Skin epidermis (tissue), 12 donors: Measurements from ENCODE around the gene EVA1C.
"Not testable (repeated sequence)": the region's sequence is repeated elsewhere in the genome, so short reads cannot be mapped to it uniquely, and the experiment has no call there.

ENCODE experiments used
- H3K27ac ChIP-seq, 21 experiments: fragments of 200-600 bp; sonication (generic) in 11 of 21; one replicate each; pipeline ENCODE4 v1.5.0; 2020; ENCODE audit warnings: mild to moderate bottlenecking in 3 of 21, inconsistent platforms in 2 of 21, moderate library complexity in 2 of 21
- H3K4me3 ChIP-seq, 7 experiments: fragments of 200-600 bp; sonication (generic) in 2 of 7; one replicate each; pipeline ENCODE4 v1.5.0; 2020; ENCODE audit warnings: inconsistent platforms in 2 of 7, mild to moderate bottlenecking in 2 of 7, moderate library complexity in 1 of 7

Gene EVA1C

DNA sequence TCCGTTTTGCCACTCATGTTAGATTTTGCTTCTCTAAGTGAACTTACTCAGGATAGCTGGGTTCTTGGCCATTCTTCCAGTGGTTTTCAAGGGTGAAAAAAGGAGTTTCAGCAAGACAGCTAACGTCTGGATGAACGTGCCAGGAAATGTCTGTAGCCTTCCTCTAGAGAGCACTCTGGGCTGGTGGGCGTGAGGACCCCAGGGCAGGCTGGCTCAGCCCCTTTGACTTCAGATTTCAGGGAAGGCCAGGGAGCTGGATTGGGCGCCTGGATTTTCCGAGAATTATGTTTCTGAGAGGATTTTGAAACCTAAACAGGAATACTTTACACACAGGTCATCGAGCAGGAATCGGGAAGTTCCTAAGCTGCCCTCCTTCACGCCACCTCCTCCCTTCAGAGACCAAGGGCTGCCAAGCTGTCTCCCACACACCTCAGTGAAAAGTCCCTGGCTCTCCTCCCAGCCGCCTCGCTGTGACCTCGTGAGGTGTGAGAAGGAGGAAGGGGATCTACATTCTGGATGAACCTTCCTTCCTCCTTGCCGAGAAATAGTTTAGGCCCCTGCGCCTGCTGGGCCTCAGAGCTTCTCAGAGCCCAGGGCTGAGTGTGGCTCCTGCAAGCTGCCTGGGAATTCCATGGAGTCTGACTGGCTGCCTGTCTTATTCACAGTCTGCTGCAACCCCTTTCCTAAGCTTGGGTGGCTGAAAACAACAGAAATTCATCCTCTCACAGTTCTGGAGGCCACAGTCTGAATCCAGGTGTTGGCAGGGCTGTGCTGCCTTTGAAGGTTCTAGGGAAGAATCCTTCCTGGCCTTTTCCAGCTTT, 38.6 kb downstream of the EVA1C start:
- H3K4me3 ChIP-seq = not testable (repeated sequence)
- H3K27ac ChIP-seq = peak overlapping the region in 14 of 21 experiments; percentile 18 to 83 (median 76)

DNA sequence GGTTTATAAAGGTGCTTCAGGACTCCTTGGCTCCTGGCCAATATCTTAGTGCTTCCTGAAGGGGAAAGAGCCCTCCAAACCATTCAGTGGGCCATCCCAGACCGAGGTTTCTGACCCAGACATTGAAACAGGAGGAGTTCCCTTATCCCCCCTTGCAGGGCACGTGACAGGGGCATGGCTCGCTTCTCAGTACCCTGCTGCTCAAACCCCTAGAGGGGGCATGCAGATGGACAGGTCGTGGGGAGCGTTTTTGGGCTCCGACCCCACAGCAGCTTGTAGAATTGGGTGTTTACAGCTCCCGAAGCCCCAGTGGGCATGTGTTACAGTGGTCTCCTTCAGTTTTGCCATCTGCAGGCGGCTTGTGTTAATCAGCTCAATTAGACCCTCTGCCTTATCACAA, 39.7 kb downstream of the EVA1C start:
- peak overlapping the region in 5 of 21 experiments; percentile 76 to 82 (median 81) for H3K27ac ChIP-seq
- H3K4me3 ChIP-seq = not testable (repeated sequence)

DNA sequence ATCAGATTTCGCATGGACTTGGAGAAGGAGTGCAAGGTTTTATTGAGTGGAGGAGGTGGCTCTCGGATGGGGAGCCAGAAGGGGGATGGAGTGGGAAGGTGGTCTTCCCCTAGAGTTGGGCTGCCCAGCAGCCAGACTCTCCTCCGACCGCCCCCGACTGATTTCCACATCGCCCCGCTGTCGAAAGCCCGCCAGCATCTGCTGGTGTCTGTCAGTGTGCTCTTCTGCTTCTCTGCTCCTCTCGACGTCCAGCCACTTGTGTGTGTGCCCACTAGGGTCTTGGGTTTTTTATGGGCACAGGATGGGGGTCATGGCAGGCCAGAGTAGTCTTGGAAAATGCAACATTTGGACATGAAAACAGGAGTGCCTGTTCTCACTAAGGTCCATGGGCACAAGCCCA, 40.1 kb downstream of the EVA1C start:
- no peak overlapping the region for H3K4me3 ChIP-seq

DNA sequence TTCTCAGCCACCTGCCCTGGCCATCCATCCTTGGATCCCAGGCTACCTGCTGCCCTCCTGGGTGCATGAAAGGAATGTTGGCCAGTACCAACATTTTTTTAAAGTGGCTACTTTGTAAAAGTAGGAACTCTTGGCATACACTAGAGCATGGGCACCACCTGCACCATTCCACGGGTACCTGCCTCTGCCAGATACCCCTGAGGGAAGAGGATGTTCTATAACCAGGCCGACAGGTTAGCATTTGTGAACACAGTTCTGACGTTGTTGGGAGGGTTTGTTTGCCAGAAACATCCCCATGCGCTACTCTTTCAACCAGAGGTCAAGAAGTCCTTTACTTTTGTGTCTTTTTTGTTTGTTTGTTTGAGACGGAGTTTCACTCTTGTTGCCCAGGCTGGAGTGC, 43.0 kb downstream of the EVA1C start:
- Histone ChIP-seq H3K27ac (peak overlapping the region in 2 of 21 experiments; percentile 37 to 47), H3K4me3 (no peak overlapping the region)

More for the DNA sequence above, 40.1 kb downstream of the EVA1C start:
- peak overlapping the region in 2 of 21 experiments; percentile 11 to 81 for H3K27ac ChIP-seq

DNA sequence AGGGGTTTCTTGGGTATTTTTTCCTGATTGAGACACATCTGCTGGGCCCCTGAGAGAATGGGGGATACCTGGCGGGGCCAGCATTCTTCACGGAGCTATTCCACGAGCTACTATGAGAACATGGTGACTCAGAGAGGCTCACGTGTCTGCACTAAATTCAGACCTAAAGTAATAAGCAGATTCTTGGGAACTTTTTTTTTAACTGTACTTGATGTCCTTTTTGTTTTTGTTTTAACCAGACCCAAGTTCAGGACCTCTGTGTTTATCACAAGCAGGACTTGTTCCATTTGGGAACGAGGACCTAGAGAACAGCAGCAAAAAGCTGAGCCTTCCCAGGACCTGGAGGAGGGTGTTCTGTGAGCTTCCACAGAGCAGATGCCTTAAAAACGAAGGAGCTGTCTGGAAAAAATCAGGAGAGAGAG, 44.0 kb downstream of the EVA1C start:
- Histone ChIP-seq H3K27ac (peak overlapping the region in 10 of 21 experiments; percentile 26 to 63 (median 42)), H3K4me3 (no peak overlapping the region)

DNA sequence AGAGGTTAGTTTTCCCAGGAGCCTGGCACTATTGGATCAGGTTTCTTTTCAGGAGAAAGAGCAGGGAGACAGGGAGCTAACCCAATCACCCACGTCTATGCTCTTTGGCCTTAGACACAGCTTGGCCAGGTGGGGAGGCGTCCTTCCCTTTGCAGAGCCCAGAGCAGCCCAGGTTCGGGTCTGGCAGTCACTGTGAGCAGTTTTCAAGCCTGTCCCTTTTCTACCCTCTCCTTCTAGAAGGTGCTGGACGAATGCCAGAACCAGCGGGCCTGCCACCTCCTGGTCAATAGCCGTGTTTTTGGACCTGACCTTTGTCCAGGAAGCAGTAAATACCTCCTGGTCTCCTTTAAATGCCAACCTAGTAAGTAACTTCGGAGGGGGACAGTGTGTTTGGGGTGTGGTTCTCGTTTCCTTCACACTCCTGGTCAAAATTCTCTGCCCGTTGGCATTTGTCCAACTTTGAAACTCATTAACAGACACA, 44.9 kb downstream of the EVA1C start:
- Histone ChIP-seq H3K4me3 (no peak overlapping the region), H3K27ac (peak overlapping the region in 9 of 21 experiments; percentile 1 to 63 (median 37))

DNA sequence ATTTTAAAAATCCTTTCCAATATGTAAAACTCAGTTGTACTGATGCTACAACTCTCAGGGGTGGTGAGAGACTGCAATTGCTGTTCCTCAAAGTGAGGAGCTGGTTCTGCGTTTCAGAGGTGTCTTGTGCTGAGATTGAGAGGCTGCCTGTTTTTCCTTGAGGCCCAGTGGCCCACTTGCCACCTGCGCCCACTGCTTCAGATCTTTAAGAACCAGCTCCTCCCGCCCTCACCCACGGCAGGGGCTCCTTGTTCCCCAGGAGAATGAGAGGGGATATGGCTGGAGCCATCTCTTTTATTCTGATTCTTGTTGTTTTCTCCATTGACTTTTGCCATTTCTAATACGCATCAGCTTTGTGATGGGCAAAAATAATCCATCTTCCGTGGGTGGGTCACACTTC, 45.5 kb downstream of the EVA1C start:
- H3K27ac ChIP-seq = peak overlapping the region in 3 of 21 experiments; percentile 1 to 47 (median 29)
- no peak overlapping the region for H3K4me3 ChIP-seq

DNA sequence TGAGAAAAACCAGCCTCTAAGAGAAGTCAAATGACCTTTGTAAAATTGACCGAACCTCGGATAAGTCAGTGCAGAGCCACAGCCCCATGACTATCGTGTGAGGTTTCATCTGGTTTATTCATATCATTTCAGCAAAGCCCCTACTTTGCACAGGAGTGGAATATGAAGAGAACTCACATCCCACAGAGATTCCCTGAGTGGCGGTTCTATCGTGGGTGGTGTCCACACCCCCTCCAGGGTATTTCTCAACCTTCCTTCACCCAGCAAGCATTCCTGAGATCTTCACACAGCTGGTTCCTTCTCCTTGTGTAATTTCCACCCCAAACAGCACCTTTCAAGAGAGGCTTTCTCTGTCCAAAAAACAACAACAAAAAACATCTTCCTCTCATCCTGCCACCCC, 47.5 kb downstream of the EVA1C start:
- no peak overlapping the region for H3K27ac ChIP-seq
- H3K4me3 ChIP-seq = no peak overlapping the region

DNA sequence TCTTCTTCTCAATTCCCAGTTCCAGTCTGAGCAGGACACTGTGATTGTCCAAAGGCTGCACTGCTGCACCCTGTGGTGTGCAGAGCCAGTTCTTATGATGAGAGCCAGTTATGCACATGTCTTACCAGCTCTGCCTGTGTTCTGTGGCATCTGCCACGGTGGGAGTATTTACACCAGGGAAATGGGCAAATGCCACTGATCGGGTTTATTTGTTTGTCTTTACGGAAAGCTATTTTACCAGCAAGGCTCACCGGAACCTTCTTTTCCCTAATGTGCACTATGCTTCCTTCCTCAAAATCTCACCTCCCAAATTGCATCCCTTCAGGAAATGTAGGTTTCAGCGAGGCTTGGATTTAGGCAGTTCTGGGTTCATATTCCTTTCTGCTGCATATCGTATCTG, 49.0 kb downstream of the EVA1C start:
- H3K27ac ChIP-seq = no peak overlapping the region
- H3K4me3 ChIP-seq = no peak overlapping the region

DNA sequence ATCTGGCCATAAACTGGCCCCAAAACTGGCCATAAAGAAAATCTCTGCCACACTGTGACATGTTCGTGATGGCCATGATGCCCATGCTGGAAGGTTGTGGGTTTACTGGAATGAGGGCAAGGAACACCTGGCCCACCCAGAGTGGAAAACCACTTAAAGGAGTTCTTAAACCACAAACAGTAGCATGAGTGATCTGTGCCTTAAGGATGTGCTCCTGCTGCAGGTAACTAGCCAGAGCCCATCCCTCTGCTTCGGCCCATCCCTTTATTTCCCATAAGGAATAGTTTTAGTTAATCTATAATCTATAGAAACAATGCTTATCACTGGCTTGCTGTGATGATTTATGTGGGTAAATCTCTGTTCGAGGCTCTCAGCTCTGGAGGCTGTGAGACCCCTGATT, 50.1 kb downstream of the EVA1C start:
- H3K27ac ChIP-seq, H3K4me3 ChIP-seq: not testable (repeated sequence)

DNA sequence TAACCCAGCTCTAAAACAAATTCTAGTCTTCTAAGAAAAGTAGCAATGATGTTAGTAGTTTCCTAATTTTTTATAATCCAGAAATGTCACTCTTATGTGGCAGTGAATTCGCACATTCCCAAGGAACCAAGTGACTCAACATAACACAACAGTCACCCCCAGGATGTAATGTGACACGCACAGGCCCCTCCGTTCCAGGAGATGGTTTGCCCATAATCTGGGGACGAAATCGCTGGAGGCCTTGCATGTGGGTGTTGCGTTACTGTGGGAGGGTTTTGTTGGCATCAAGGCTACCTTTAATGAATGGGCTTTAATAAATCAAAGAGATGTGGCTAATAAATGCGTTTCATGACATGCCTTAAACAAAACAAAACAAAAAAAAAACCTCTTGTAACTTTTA, 50.9 kb downstream of the EVA1C start:
- Histone ChIP-seq H3K27ac (peak overlapping the region in 6 of 21 experiments; percentile 3 to 56 (median 18)), H3K4me3 (no peak overlapping the region)

DNA sequence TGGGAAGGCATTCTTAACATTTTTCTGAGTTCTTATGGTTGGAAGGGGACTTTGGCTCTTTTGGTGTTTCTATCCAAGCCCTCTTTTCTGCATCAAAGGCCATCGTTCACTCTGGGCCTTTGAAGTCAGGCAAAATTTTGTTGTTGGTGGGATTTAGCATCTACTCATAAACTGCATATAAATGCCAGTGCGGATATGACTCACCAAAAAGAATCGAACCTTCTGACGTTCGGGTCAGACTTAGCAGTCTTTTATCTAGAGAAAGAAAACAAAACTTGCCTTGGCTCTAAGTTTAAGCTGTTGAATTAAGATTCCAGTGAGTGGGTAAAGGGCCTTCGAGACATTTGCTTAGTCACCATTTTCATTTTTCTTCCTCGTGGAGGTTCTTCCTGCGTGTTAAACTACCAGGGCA, 51.4 kb downstream of the EVA1C start:
- Histone ChIP-seq H3K27ac (peak overlapping the region in 11 of 21 experiments; percentile 3 to 63 (median 33)), H3K4me3 (no peak overlapping the region)

DNA sequence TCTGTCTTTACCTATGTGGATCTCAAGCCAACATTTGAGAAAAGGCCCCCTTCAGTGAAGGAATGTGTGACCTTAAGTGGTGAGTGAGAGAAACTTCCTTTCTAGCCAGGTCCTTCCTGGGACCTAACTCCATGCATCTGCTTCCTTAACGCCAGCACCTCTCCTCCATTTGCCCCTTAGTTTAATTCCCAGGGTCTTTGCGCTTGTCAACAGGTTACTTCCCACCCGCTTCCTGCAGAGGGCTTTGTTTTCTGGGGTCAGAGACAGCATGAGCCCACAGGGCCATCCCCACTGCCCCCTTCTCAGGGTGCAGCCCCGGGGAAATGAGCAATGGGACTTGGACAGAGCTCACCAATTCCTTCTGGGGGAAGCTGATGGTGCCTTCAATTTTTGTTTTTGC, 54.8 kb downstream of the EVA1C start:
- Histone ChIP-seq H3K4me3 (no peak overlapping the region), H3K27ac (no peak overlapping the region)

DNA sequence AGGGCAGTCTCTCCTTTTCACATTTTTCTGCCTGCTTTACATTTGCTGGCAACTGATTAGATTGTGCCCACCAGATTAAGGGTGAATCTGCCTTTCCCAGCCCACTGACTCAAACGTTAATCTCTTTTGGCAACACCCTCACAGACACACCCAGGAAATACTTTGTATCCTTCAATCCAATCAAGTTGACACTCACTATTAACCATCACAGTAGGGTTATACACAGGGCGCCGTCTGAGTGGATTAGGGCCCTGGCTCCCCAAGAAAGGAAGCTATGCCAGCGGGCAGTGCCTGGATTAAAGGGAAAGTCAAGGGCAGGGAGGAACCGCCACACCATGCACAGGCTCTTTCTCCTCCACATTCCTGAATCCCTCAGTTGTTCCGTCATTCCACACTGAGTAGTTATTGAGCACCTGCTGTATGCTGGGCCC, 56.2 kb downstream of the EVA1C start:
- Histone ChIP-seq H3K4me3 (no peak overlapping the region), H3K27ac (no peak overlapping the region)

DNA sequence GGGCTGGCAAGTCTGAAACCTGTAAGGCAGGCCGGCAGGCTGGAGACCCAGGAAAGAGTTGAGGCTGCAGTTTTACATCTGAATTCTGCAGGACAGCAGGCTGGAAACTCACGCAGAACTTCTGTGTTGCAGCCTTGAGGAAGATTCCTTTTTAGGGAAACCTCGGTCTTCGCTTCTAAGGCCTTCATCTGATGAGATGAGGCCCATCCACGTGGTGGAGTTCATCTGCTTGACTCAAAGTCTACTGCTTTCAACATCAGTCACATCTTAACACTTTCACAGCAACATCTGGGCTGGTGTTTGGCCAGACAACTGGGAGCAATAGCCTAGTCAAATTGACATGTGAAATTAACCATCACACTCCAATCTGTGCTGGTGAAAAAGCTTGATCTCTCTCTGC, 57.1 kb downstream of the EVA1C start:
- Histone ChIP-seq H3K4me3 (no peak overlapping the region), H3K27ac (no peak overlapping the region)

DNA sequence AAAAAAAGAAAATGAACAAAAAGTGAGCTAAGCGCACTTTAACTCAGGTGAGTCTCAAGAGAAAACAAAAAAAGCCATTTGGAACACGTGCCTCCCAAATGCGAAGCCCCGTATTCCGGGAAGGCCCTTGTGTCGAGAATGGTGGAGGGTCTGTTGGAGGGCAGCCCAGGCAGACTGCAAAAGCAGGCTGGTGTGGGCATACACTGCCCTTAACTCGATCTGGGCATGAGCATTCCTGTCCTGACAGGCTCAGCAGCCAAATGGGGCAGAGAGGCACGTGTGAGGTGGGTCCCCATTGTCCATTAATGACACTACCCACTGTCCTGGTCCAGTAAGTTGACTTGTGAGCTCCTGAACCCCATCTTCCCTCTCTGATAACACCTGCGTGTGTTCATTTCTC, 57.7 kb downstream of the EVA1C start:
- Histone ChIP-seq H3K4me3 (no peak overlapping the region), H3K27ac (no peak overlapping the region)

DNA sequence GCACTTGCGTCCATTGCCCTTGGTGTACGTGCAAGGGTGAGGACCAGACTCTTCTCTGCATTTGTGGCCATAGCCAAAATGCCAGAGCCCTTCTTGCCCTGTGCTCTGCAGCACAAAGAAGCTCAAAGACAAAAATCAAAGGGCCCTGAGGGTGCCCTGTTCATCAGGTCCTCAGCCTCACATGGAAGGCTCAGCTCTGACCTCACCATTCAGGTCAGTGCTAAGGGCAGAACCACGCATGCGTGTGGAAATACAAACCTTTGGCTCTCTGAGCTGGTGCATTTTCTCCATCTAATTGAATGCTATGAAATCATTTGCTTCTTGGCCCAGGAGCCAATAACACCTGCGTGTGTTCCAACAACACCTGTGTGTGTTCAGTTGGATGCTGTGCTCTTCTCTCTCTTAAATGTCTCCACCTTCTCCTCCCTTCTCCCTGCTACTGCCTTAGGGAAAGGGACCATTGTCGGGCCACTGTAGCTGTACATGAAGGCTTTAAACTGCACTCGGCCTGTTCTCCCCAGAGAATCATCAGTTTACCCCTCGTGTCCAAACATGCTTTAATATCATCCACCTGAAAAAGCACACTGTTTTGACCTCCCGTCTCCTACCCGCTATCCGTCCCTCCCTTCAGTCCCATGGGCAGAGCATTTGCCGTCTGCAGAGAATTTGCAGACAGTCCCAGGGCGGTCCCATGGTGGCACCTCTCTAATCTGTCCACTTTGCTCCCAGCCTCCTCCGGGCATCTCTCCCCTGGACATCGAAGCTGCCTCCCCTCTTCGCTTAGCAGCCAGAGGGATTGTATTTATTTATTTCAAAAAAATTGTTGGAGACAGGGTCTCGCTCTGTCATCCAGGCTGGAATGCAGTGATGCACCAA, 60.6 kb downstream of the EVA1C start:
- no peak overlapping the region for H3K27ac ChIP-seq
- H3K4me3 ChIP-seq = no peak overlapping the region

DNA sequence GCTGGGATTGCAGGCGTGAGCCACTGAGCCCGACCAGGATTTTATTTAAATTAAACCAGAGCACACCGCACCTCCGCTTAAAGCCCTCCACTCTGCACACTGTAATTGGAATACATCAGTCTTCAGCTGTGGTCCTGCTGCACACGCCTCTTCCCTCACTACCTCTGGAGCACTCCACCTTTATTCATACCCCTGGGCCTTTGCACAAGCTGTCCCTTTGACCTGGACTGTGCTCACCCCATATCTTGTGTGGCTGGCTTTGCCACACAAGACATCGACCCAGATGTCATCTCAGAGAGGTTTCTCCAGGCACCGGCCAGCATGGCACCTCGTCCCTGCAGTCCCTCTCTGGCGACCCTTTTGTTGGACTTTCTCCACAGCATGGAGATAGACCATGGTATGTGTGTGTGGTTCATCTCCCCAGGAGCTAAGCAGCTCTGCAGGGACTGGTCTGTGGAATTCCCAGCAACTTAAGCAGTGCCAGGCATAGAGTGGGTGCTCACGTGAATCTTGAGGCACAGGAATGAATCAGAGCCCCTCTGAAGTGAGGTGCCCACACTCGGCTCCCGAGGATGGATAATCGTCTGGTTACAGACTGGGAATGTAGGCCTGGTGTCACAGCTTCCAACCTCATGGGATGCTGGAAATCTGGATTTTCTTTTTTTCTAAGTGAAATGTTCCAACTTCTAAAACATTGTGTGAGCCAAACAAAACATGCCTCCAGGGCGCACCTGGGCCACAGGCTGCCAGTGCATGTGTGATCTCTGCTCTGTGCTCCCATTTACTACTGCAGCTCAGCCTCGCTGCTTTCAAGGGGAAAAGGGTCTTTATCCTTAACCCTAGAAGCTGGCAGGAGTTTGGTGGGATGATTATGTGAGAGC, 61.9 kb downstream of the EVA1C start:
- H3K4me3 ChIP-seq = no peak overlapping the region
- H3K27ac ChIP-seq = peak overlapping the region in 5 of 21 experiments; percentile 4 to 47 (median 24)

DNA sequence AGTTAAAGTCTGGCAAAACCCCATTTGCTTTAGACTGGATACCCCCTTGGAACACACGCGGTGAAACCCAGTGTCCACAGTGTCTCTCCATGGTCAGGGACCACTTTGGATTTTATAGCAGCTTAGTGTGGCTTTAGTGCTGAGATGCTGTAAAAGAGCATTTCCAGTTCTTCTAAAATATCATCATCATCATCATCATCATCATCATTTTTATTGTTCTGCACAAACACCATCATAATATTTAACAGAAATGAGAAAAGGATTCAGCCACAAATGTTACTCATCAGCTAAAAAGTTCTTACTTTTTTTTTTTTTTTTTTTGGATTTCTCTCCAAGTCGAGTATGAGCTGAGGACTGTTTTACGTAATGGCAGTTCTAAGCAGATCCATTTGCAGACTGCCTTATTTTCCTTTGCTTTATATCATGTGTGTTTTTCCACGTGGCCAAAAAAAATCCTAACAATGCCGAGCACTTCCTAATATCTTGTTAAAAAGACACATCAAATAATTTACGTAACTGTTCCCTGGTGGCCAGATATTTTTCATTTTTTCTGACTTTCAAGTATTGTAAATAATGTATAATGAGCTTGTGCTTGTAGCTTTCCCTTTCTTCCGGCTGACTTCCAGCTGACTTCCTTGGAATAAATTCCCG, 62.8 kb downstream of the EVA1C start:
- Histone ChIP-seq H3K27ac (peak overlapping the region in 7 of 21 experiments; percentile 4 to 47 (median 9)), H3K4me3 (no peak overlapping the region)
